Peyer's patch (tissue), 4 donors: ENCODE data around the gene OGN.

Experiments used
- CTCF ChIP-seq, 6 experiments: fragments of 450-650 bp in 4 of 6; fragments of 200-600 bp in 2 of 6; sonication (generic) in 1 of 6; IDR thresholded peaks; one replicate each; pipeline ENCODE4 v1.5.1; 2017 to 2019; ENCODE audit warnings: antibody characterized with exemption in 6 of 6, mild to moderate bottlenecking in 3 of 6, moderate library complexity in 1 of 6
- POLR2A ChIP-seq, 2 donors: fragments of 450-650 bp; IDR thresholded peaks; one replicate each; pipeline ENCODE4 v1.5.1; 2017; ENCODE audit warnings: antibody characterized with exemption in 2 of 2, mild to moderate bottlenecking in 2 of 2, moderate library complexity in 2 of 2

- no peak for TF ChIP-seq CTCF (IDR thresholded peaks at IDR 0.05)
- TF ChIP-seq POLR2A (IDR thresholded peaks at IDR 0.05): no peak
Measured at GRCh38 chr9:92402826-92403745, 1.3 kb downstream of the OGN start.
